Right forelimb (tissue), 1 donor: ENCODE results near the gene PITPNC1.
"Not testable (repeated sequence)": the region's sequence is repeated elsewhere in the genome, so short reads cannot be mapped to it uniquely, and the experiment has no call there.

Experiments used
- DNase-seq: peaks from one replicate; pipeline ENCODE4 v3.0.0-alpha.2; 2018

The PITPNC1 gene

GRCh38 chr17:67491009-67491680 is 114.1 kb downstream of the PITPNC1 start:
- peak; percentile 77 for DNase-seq

- DNase-seq: no peak
These were observed 114.6 kb downstream of the PITPNC1 start for GRCh38 chr17:67491681-67492024.

- DNase-seq: no peak
These were observed 115.2 kb downstream of the PITPNC1 start for GRCh38 chr17:67492251-67492740.

- no peak for DNase-seq
These were observed 115.9 kb downstream of the PITPNC1 start for GRCh38 chr17:67492824-67493517.

GRCh38 chr17:67493812-67494211 is 116.7 kb downstream of the PITPNC1 start:
- no peak for DNase-seq

- DNase-seq: not testable (repeated sequence)
These were observed 118.5 kb downstream of the PITPNC1 start for GRCh38 chr17:67495534-67495933.

- no peak for DNase-seq
These were observed 119.2 kb downstream of the PITPNC1 start for GRCh38 chr17:67496286-67496685.

- DNase-seq: no peak
These were observed 122.6 kb downstream of the PITPNC1 start for GRCh38 chr17:67499685-67500084.

GRCh38 chr17:67500261-67500660 is 123.2 kb downstream of the PITPNC1 start:
- DNase-seq: no peak

- DNase-seq: no peak
These were observed 123.7 kb downstream of the PITPNC1 start for GRCh38 chr17:67500677-67501300.

GRCh38 chr17:67502151-67502550 is 125.1 kb downstream of the PITPNC1 start:
- no peak for DNase-seq

- DNase-seq: no peak
These were observed 126.1 kb downstream of the PITPNC1 start for GRCh38 chr17:67503184-67503583.

- no peak for DNase-seq
These were observed 126.7 kb downstream of the PITPNC1 start for GRCh38 chr17:67503739-67504138.

GRCh38 chr17:67504182-67504581 is 127.1 kb downstream of the PITPNC1 start:
- no peak for DNase-seq

- DNase-seq: no peak
These were observed 129.9 kb downstream of the PITPNC1 start for GRCh38 chr17:67506966-67507365.

GRCh38 chr17:67509390-67510287 is 132.6 kb downstream of the PITPNC1 start:
- DNase-seq: no peak

- no peak for DNase-seq
These were observed 133.9 kb downstream of the PITPNC1 start for GRCh38 chr17:67511012-67511411.

GRCh38 chr17:67511804-67512203 is 134.7 kb downstream of the PITPNC1 start:
- no peak for DNase-seq

GRCh38 chr17:67514998-67515397 is 137.9 kb downstream of the PITPNC1 start:
- DNase-seq: no peak

- DNase-seq: no peak
These were observed 138.5 kb downstream of the PITPNC1 start for GRCh38 chr17:67515490-67516083.

- not testable (repeated sequence) for DNase-seq
These were observed 139.5 kb downstream of the PITPNC1 start for GRCh38 chr17:67516571-67516970.

- DNase-seq: no peak
These were observed 140.2 kb downstream of the PITPNC1 start for GRCh38 chr17:67517325-67517724.

- no peak for DNase-seq
These were observed 141.8 kb downstream of the PITPNC1 start for GRCh38 chr17:67518876-67519275.
